IMR-90 (cell line): ENCODE data around the gene KCNH2. TPM values are rescaled to one million over a fixed set of nuclear protein-coding genes. Genes with fewer than 3 reads are reported as not detected.

ENCODE experiments used
- ATAC-seq: fragments of 200-7000 bp; cut with Tn5 transposase; 2 replicates; pipeline ENCODE4 v1.9.1; 2020; ENCODE audit warnings: low read depth, mild to moderate bottlenecking, moderate library complexity
- BruUV-seq: library from RNA; stranded (reverse); fragments of 400-500 nt; replicated peaks from 2 replicates; lab custom pipeline; 2021; lab: Mats Ljungman, UMichigan
- CTCF ChIA-PET: fragments of 300-600 bp; formaldehyde crosslinking; extraction: SDS; loops from one replicate; lab custom pipeline; 2021; ENCODE audit warnings: antibody characterized with exemption; lab: Yijun Ruan, JAX
- POLR2A ChIA-PET: fragments of 300-600 bp; sonication (Branson Sonifier 250); formaldehyde crosslinking; loops from one replicate; lab custom pipeline; 2022; ENCODE audit warnings: antibody characterized with exemption; ENCODE audit not compliant: unreplicated experiment; lab: Charles Lee
- DNase-seq: peaks from one replicate; pipeline ENCODE4 v3.0.0; 2013
- H2AFZ ChIP-seq: replicated peaks from 2 replicates; pipeline ENCODE3; 2013; ENCODE audit warnings: low read length, mild to moderate bottlenecking; ENCODE audit not compliant: poor library complexity
- H2AK5ac ChIP-seq: 2 replicates; pipeline ENCODE4 v1.6.1; 2013; ENCODE audit warnings: low read depth, low read length, inconsistent platforms
- H2AK9ac ChIP-seq: replicated peaks from 2 replicates; pipeline ENCODE3; 2013; ENCODE audit warnings: mild to moderate bottlenecking, low read depth, low read length, moderate library complexity; ENCODE audit not compliant: poor library complexity
- H2BK120ac ChIP-seq: 2 replicates; pipeline ENCODE4 v1.6.1; 2013; ENCODE audit warnings: low read depth, low read length, inconsistent platforms
- H2BK15ac ChIP-seq: 3 replicates; pipeline ENCODE4 v1.6.1; 2013; ENCODE audit warnings: low read depth, low read length, inconsistent platforms
- H2BK20ac ChIP-seq: 2 replicates; pipeline ENCODE4 v1.6.1; 2013; ENCODE audit warnings: low read depth, mild to moderate bottlenecking, inconsistent platforms, low read length, moderate library complexity
- H2BK5ac ChIP-seq: 2 replicates; pipeline ENCODE4 v1.6.1; 2013; ENCODE audit warnings: mild to moderate bottlenecking, low read depth, low read length, inconsistent platforms; ENCODE audit not compliant: poor library complexity, severe bottlenecking
- H3K14ac ChIP-seq: replicated peaks from 2 replicates; pipeline ENCODE4 v1.6.1; 2013; ENCODE audit warnings: low read depth, low read length, inconsistent platforms
- H3K18ac ChIP-seq: 2 replicates; pipeline ENCODE4 v1.6.1; 2013; ENCODE audit warnings: low read depth, low read length, control low read depth
- H3K23ac ChIP-seq: 2 replicates; pipeline ENCODE4 v1.6.1; 2013; ENCODE audit warnings: low read depth, low read length, inconsistent platforms
- H3K27ac ChIP-seq: 2 replicates; pipeline ENCODE4 v1.5.1; 2013; ENCODE audit warnings: mild to moderate bottlenecking, control low read depth, low read length; ENCODE audit not compliant: insufficient read depth
- H3K27me3 ChIP-seq: 2 replicates; pipeline ENCODE4 v1.6.1; 2013; ENCODE audit warnings: low read length; ENCODE audit not compliant: control insufficient read depth, insufficient read depth
- H3K36me3 ChIP-seq: 2 replicates; pipeline ENCODE4 v1.6.1; 2013; ENCODE audit warnings: low read length, mixed read lengths; ENCODE audit not compliant: control insufficient read depth, insufficient read depth
- H3K4ac ChIP-seq: 2 replicates; pipeline ENCODE4 v1.6.1; 2013; ENCODE audit warnings: low read depth, low read length, inconsistent platforms
- H3K4me1 ChIP-seq: 2 replicates; pipeline ENCODE4 v1.6.1; 2013; ENCODE audit warnings: low read length, mixed read lengths; ENCODE audit not compliant: control insufficient read depth, insufficient read depth
- H3K4me2 ChIP-seq: 2 replicates; pipeline ENCODE4 v1.6.1; 2013; ENCODE audit warnings: low read depth, mild to moderate bottlenecking, control low read depth, low read length, moderate library complexity
- H3K4me3 ChIP-seq: 2 replicates; pipeline ENCODE4 v1.5.1; 2013; ENCODE audit warnings: low read depth, mild to moderate bottlenecking, control low read depth, low read length, moderate library complexity; ENCODE audit not compliant: insufficient read depth
- H3K56ac ChIP-seq: 2 replicates; pipeline ENCODE4 v1.6.1; 2013; ENCODE audit warnings: low read length, inconsistent platforms; ENCODE audit not compliant: insufficient read depth; ENCODE audit errors: extremely low read depth
- H3K79me1 ChIP-seq, 2 experiments: 2 replicates each; pipeline ENCODE4 v1.6.1; 2013; ENCODE audit warnings: low read length in 2 of 2, inconsistent platforms in 1 of 2, low read depth in 1 of 2
- H3K9ac ChIP-seq: 2 replicates; pipeline ENCODE4 v1.6.1; 2013; ENCODE audit warnings: low read depth, low read length, control low read depth
- H3K9me1 ChIP-seq: 2 replicates; pipeline ENCODE4 v1.6.1; 2013; ENCODE audit warnings: low read length, inconsistent platforms; ENCODE audit not compliant: insufficient read depth
- H3K9me3 ChIP-seq: 2 replicates; pipeline ENCODE4 v1.6.1; 2013; ENCODE audit warnings: low read length; ENCODE audit not compliant: control insufficient read depth, insufficient read depth
- H4K20me1 ChIP-seq: 2 replicates; pipeline ENCODE4 v1.6.1; 2013; ENCODE audit warnings: low read length, inconsistent platforms; ENCODE audit not compliant: insufficient read depth
- H4K5ac ChIP-seq: 2 replicates; pipeline ENCODE4 v1.6.1; 2013; ENCODE audit warnings: mild to moderate bottlenecking, low read depth, low read length, control low read depth
- H4K8ac ChIP-seq, 2 experiments: 2 replicates each; pipeline ENCODE4 v1.6.1; 2013; ENCODE audit warnings: low read depth in 2 of 2, low read length in 2 of 2, control low read depth in 1 of 2, inconsistent platforms in 1 of 2
- H4K91ac ChIP-seq: 2 replicates; pipeline ENCODE4 v1.6.1; 2013; ENCODE audit warnings: low read depth, low read length, inconsistent platforms; ENCODE audit not compliant: insufficient read depth
- CEBPB ChIP-seq: IDR thresholded peaks from 2 replicates; pipeline ENCODE4 v1.6.1; 2012; ENCODE audit warnings: low read depth, low read length, improper control_type of control experiment
- MXI1 ChIP-seq: IDR thresholded peaks from 2 replicates; pipeline ENCODE4 v1.6.1; 2012; ENCODE audit warnings: low read depth, mild to moderate bottlenecking, low read length, moderate library complexity, borderline replicate concordance
- WGBS, 2 experiments: methylation state at CpG; one replicate each; pipeline versions ENCODE4 v1.1.5 to v1.1.7; 2013; ENCODE audit warnings: missing lambda C conversion rate in 2 of 2; ENCODE audit not compliant: insufficient read length in 1 of 2; ENCODE audit errors: extremely low coverage in 2 of 2; 5-methylcytosine and 5-hydroxymethylcytosine counted together
- dilution Hi-C: fragments of 300-500 bp; cut with HindIII; formaldehyde crosslinking; loops from one replicate; pipeline ENCODE4 v1.14.3; 2018; ENCODE audit warnings: low sequenced_read_pairs; ENCODE audit not compliant: unreplicated experiment
- in situ Hi-C: fragments of 300-500 bp; cut with MboI; formaldehyde crosslinking; loops from 3 replicates; pipeline ENCODE4 v1.14.3; 2019; ENCODE audit warnings: low sequenced_read_pairs, inconsistent platforms, mixed read lengths
- intact Hi-C: fragments of 100-400 bp; cut with micrococcal nuclease; formaldehyde crosslinking; loops from 2 replicates; pipeline ENCODE4 v1.10.0; 2022
- polyA plus RNA-seq, 3 experiments: library from polyadenylated mRNA; depleted of rRNA; stranded (reverse); fragments of >200 nt; gene quantifications; 2 replicates each; pipeline ENCODE4 v1.2.3, GENCODE V29; 2012; ENCODE audit warnings: low replicate concordance in 1 of 3
- total RNA-seq: library from RNA; depleted of rRNA; stranded (reverse); fragments of >200 nt; gene quantifications from 2 replicates; pipeline ENCODE4 v1.2.3, GENCODE V29; 2012

The KCNH2 gene
- total and polyA plus RNA-seq, 2 of the 4 experiments (the other 2 are of a cell fraction): 0.90 to 2.1 TPM

DNA sequence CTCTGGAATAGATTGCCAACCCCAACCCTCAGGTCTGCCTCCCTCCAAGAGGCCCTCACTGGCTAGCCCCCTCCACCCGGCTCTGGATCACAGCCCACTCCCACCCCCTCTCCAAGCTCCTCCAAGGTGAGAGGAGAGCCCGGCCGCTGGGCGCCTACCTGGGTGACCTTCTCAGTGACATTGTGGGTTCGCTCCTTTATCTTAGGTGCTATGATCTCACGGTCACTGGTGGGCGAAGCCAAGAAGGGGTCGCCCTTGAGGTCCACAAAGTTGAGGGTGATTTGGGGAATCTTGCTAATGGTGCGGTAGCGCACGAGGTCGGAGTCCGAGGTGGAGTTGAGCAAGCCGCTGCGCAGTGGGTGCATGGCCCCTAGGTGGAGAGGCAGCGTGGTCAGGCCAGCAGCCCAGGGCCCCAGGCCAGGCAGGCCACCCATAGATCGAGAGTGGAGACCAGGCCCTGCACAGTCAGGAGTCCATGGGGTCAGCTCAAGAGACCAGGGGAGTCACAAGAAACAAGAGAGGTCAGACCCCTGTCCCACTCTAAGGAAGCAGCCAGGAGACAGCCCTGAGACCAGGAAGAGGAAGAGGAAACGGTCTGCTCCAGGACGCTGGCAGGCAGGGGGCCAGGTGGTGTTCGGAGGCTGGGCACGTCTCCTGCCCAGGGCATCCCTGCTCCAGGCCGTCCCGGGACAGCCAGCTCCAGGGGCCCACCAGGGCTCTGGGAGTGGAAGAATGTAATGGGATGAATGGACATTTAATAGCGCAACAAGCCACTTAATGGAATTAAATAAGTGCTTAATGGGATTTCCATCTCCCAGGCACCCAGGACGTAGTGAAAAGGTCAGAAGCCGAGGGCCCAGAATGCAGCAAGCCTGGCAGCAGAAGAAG lies 20.7 kb downstream of the KCNH2 start:
- dilution Hi-C loops (no loop called here), intact Hi-C loops (no loop called here), in situ Hi-C loops (no loop called here)
- TF ChIP-seq MXI1 (no peak), CEBPB (no peak)
- H3K4me1 ChIP-seq: peaks cover 15% of the 10 kb centered on the region; the same call in 1 of the 2 replicates
- no peak overlapping the region for H2BK5ac ChIP-seq
- H3K9me1 ChIP-seq: no peaks in the 10 kb centered on the region
- WGBS, 2 experiments: 91% methylated on average over 5 of the region's 26 CpGs; no CpG with 5 or more reads in 1 of the 2 experiments
- H2AK5ac ChIP-seq: no peak overlapping the region
- no peak overlapping the region for H3K4me3 ChIP-seq
- ATAC-seq (no peak), DNase-seq (no peak)
- no peak overlapping the region for H2BK15ac ChIP-seq
- CTCF ChIA-PET: no interaction called here
- no peak overlapping the region for H3K4ac ChIP-seq
- H3K4me2 ChIP-seq: no peak overlapping the region
- no peak overlapping the region for H3K23ac ChIP-seq
- no peak overlapping the region for H2BK20ac ChIP-seq
- H3K14ac ChIP-seq: no peak overlapping the region
- H3K56ac ChIP-seq: no peak overlapping the region
- H3K79me1 ChIP-seq: no peaks in the 10 kb centered on the region
- no TSS peak for BruUV-seq
- H3K36me3 ChIP-seq: peaks cover 2% of the 10 kb centered on the region; the same call in 1 of the 2 replicates
- no peak overlapping the region for H3K27ac ChIP-seq
- H2AK9ac ChIP-seq: no peak overlapping the region
- no peaks in the 10 kb centered on the region for H3K9me3 ChIP-seq
- no peak overlapping the region for H3K9ac ChIP-seq
- no peak overlapping the region for H4K8ac ChIP-seq
- no peak overlapping the region for H2AFZ ChIP-seq
- no peaks in the 10 kb centered on the region for H3K27me3 ChIP-seq
- H4K5ac ChIP-seq: no peak overlapping the region
- no peak overlapping the region for H2BK120ac ChIP-seq
- H4K91ac ChIP-seq: no peak overlapping the region
- H3K18ac ChIP-seq: no peak overlapping the region
- no peaks in the 10 kb centered on the region for H4K20me1 ChIP-seq
- POLR2A ChIA-PET: no interaction called here
